H1 (cell line): ENCODE results near the gene MAP7D2. TPM values are rescaled to one million over a fixed set of nuclear protein-coding genes. Genes with fewer than 3 reads are reported as not detected.

Experiments used
- CTCF ChIA-PET: fragments of 300-600 bp; sonication (Branson Sonifier 250); formaldehyde crosslinking; loops from one replicate; lab custom pipeline; 2021; ENCODE audit not compliant: partially characterized antibody; lab: Charles Lee
- POLR2A ChIA-PET: fragments of 300-600 bp; sonication (Branson Sonifier 250); formaldehyde crosslinking; loops from one replicate; lab custom pipeline; 2021; ENCODE audit warnings: inconsistent platforms; ENCODE audit not compliant: partially characterized antibody; lab: Charles Lee
- DNase-seq, 2 experiments: peaks; one replicate each; pipeline versions ENCODE4 v3.0.0 to v3.0.0-alpha.2; 2010 to 2022; ENCODE audit warnings: low spot score in 2 of 2, low read depth in 1 of 2, mixed read lengths in 1 of 2
- FAIRE-seq: peaks from 2 replicates; lab custom pipeline; 2011; peaks lifted over from hg19 to GRCh38; lab: Jason Lieb, UNC
- H2AFZ ChIP-seq: 2 replicates; pipeline ENCODE4 v1.8.1; 2012; ENCODE audit warnings: low read length, inconsistent platforms
- H2AK5ac ChIP-seq: 2 replicates; pipeline ENCODE4 v1.6.1; 2013; ENCODE audit warnings: low read depth, low read length
- H2BK120ac ChIP-seq: replicated peaks from 2 replicates; pipeline ENCODE3; 2013; ENCODE audit warnings: low read depth, low read length, inconsistent platforms
- H2BK12ac ChIP-seq: 2 replicates; pipeline ENCODE4 v1.6.1; 2013; ENCODE audit warnings: low read depth, low read length
- H2BK15ac ChIP-seq: 2 replicates; pipeline ENCODE4 v1.6.1; 2013; ENCODE audit warnings: low read length
- H2BK20ac ChIP-seq: 2 replicates; pipeline ENCODE4 v1.6.1; 2013; ENCODE audit warnings: low read length
- H2BK5ac ChIP-seq: 2 replicates; pipeline ENCODE4 v1.6.1; 2013; ENCODE audit warnings: low read depth, low read length
- H3K14ac ChIP-seq: 2 replicates; pipeline ENCODE4 v1.6.1; 2013; ENCODE audit warnings: inconsistent platforms; ENCODE audit not compliant: insufficient read length
- H3K18ac ChIP-seq: 2 replicates; pipeline ENCODE4 v1.6.1; 2013; ENCODE audit warnings: low read length; ENCODE audit errors: extremely low read depth
- H3K23ac ChIP-seq: 2 replicates; pipeline ENCODE4 v1.6.1; 2013; ENCODE audit warnings: inconsistent platforms; ENCODE audit not compliant: insufficient read length
- H3K23me2 ChIP-seq: 2 replicates; pipeline ENCODE4 v1.6.1; 2013; ENCODE audit warnings: low read depth, low read length
- H3K27ac ChIP-seq: 2 replicates; pipeline ENCODE4 v1.6.1; 2011; ENCODE audit warnings: low read depth, low read length, inconsistent platforms
- H3K27me3 ChIP-seq, 4 experiments: replicated peaks in 1 of 4; 1 replicate in 1 of 4; 2 replicates in 3 of 4; pipeline versions ENCODE4 v1.6.1 to v1.8.1; 2011 to 2013; ENCODE audit warnings: low read length in 3 of 4, mild to moderate bottlenecking in 3 of 4, inconsistent platforms in 2 of 4, mixed read lengths in 2 of 4, moderate library complexity in 1 of 4; ENCODE audit not compliant: control insufficient read depth in 3 of 4, insufficient read depth in 3 of 4; ENCODE audit errors: extremely low read depth in 1 of 4
- H3K36me3 ChIP-seq, 4 experiments: 2 replicates each; pipeline versions ENCODE4 v1.6.1 to v1.8.1; 2011 to 2013; ENCODE audit warnings: mild to moderate bottlenecking in 4 of 4, low read length in 3 of 4, moderate library complexity in 2 of 4, control low read depth in 1 of 4, inconsistent platforms in 1 of 4; ENCODE audit not compliant: insufficient read depth in 4 of 4, control insufficient read depth in 2 of 4
- H3K4ac ChIP-seq: replicated peaks from 2 replicates; pipeline ENCODE3; 2013; ENCODE audit warnings: low read length, low read depth, mixed read lengths, inconsistent platforms; ENCODE audit not compliant: insufficient read length
- H3K4me1 ChIP-seq, 4 experiments: replicated peaks in 1 of 4; 1 replicate in 1 of 4; 2 replicates in 3 of 4; pipeline versions ENCODE4 v1.6.1 to v1.8.1; 2011 to 2013; ENCODE audit warnings: low read length in 3 of 4, inconsistent platforms in 2 of 4, mixed read lengths in 1 of 4; ENCODE audit not compliant: insufficient read depth in 4 of 4, control insufficient read depth in 3 of 4
- H3K4me2 ChIP-seq, 2 experiments: 2 replicates each; pipeline versions ENCODE4 v1.6.1 to v1.8.1; 2011 to 2013; ENCODE audit warnings: low read depth in 2 of 2, low read length in 2 of 2, control low read depth in 1 of 2, inconsistent platforms in 1 of 2, mild to moderate bottlenecking in 1 of 2; ENCODE audit not compliant: insufficient read depth in 1 of 2
- H3K4me3 ChIP-seq, 4 experiments: fragments of 200-600, 300-600 bp in 1 of 4; sonication (generic), shearing (Covaris generic), sonication (Bioruptor Twin) in 1 of 4; 2 replicates each; pipeline versions ENCODE4 v1.5.1 to v1.8.1; 2011 to 2016; ENCODE audit warnings: low read length in 4 of 4, low read depth in 3 of 4, control low read depth in 2 of 4, inconsistent platforms in 2 of 4, mild to moderate bottlenecking in 2 of 4, mixed read lengths in 1 of 4, moderate library complexity in 1 of 4; ENCODE audit not compliant: insufficient read depth in 2 of 4; ENCODE audit errors: extremely low read depth in 1 of 4
- H3K56ac ChIP-seq: replicated peaks from 2 replicates; pipeline ENCODE3; 2013; ENCODE audit warnings: low read depth, mild to moderate bottlenecking, mixed read lengths, low read length, inconsistent platforms; ENCODE audit not compliant: insufficient read length
- H3K79me1 ChIP-seq: 2 replicates; pipeline ENCODE4 v1.6.1; 2013; ENCODE audit warnings: low read depth, low read length, control low read depth
- H3K79me2 ChIP-seq, 2 experiments: 2 replicates each; pipeline versions ENCODE4 v1.6.1 to v1.8.1; 2012 to 2013; ENCODE audit warnings: low read length in 2 of 2, mild to moderate bottlenecking in 2 of 2, inconsistent platforms in 1 of 2; ENCODE audit not compliant: insufficient read depth in 2 of 2, control insufficient read depth in 1 of 2
- H3K9ac ChIP-seq, 4 experiments: replicated peaks in 1 of 4; 1 replicate in 1 of 4; 2 replicates in 3 of 4; pipeline versions ENCODE4 v1.6.1 to v1.8.1; 2011 to 2013; ENCODE audit warnings: low read depth in 3 of 4, low read length in 3 of 4, control low read depth in 2 of 4, mild to moderate bottlenecking in 2 of 4, moderate library complexity in 2 of 4, inconsistent platforms in 1 of 4; ENCODE audit errors: extremely low read depth in 1 of 4
- H3K9me3 ChIP-seq, 2 experiments: 2 replicates each; pipeline versions ENCODE4 v1.6.1 to v1.8.1; 2012 to 2013; ENCODE audit warnings: mild to moderate bottlenecking in 2 of 2, moderate library complexity in 2 of 2, control low read depth in 1 of 2, inconsistent platforms in 1 of 2, low read depth in 1 of 2, low read length in 1 of 2, mixed read lengths in 1 of 2; ENCODE audit not compliant: insufficient read depth in 2 of 2
- H4K20me1 ChIP-seq, 2 experiments: replicated peaks in 1 of 2; 2 replicates each; pipeline versions ENCODE3 to v1.8.1; 2011 to 2013; ENCODE audit warnings: inconsistent platforms in 2 of 2, low read length in 2 of 2, mild to moderate bottlenecking in 1 of 2; ENCODE audit not compliant: insufficient read depth in 2 of 2, control insufficient read depth in 1 of 2
- H4K5ac ChIP-seq: 2 replicates; pipeline ENCODE4 v1.6.1; 2013; ENCODE audit warnings: low read length, low read depth, mixed read lengths, inconsistent platforms; ENCODE audit not compliant: insufficient read length
- H4K8ac ChIP-seq: 2 replicates; pipeline ENCODE4 v1.8.0; 2013; ENCODE audit warnings: mild to moderate bottlenecking, moderate library complexity, low read length, inconsistent platforms; ENCODE audit not compliant: insufficient read depth; ENCODE audit errors: extremely low read depth
- H4K91ac ChIP-seq: replicated peaks from 2 replicates; pipeline ENCODE3; 2013; ENCODE audit warnings: low read length, mixed read lengths, inconsistent platforms; ENCODE audit not compliant: insufficient read length
- BACH1 ChIP-seq: IDR thresholded peaks from 2 replicates; pipeline ENCODE4 v1.6.1; 2012; ENCODE audit warnings: low read length, improper control_type of control experiment
- BCL11A ChIP-seq, 2 experiments: IDR thresholded peaks; one replicate each; pipeline ENCODE4 v1.6.1; 2011; ENCODE audit warnings: low read depth in 2 of 2, low read length in 2 of 2, mild to moderate bottlenecking in 2 of 2
- CHD2 ChIP-seq: IDR thresholded peaks from 2 replicates; pipeline ENCODE4 v1.6.1; 2012; ENCODE audit warnings: low read length, improper control_type of control experiment
- HDAC2 ChIP-seq, 2 experiments: fragments of 300-600 bp in 1 of 2; sonication (generic) in 1 of 2; IDR thresholded peaks; 2 replicates each; pipeline ENCODE4 v1.6.1; 2011 to 2012; ENCODE audit warnings: low read depth in 2 of 2, low read length in 2 of 2, mild to moderate bottlenecking in 2 of 2, moderate library complexity in 2 of 2, borderline replicate concordance in 1 of 2, inconsistent platforms in 1 of 2
- KDM1A ChIP-seq: fragments of 200-600, 300-600 bp; sonication (generic); IDR thresholded peaks from 2 replicates; pipeline ENCODE4 v1.7.1; 2016; ENCODE audit warnings: mild to moderate bottlenecking, low read length, borderline replicate concordance
- PHF8 ChIP-seq: fragments of 200-600 bp; sonication (generic); conservative IDR thresholded peaks from 2 replicates; pipeline ENCODE4 v1.7.1; 2012; ENCODE audit warnings: low read depth, mild to moderate bottlenecking, inconsistent platforms, low read length, moderate library complexity
- RBBP5 ChIP-seq: IDR thresholded peaks from 2 replicates; pipeline ENCODE4 v1.7.1; 2012; ENCODE audit warnings: low read depth, mild to moderate bottlenecking, inconsistent platforms, low read length, moderate library complexity, borderline replicate concordance
- SAP30 ChIP-seq: fragments of 300-600 bp; sonication (generic); IDR thresholded peaks from 2 replicates; pipeline ENCODE4 v1.7.1; 2012; ENCODE audit warnings: low read length, moderate library complexity, mild to moderate bottlenecking, inconsistent platforms; ENCODE audit not compliant: insufficient read depth, insufficient replicate concordance
- SP1 ChIP-seq: IDR thresholded peaks from 2 replicates; pipeline ENCODE4 v1.6.1; 2011; ENCODE audit warnings: low read depth, low read length
- SP2 ChIP-seq: IDR thresholded peaks from 2 replicates; pipeline ENCODE4 v1.6.1; 2012; ENCODE audit warnings: mild to moderate bottlenecking, low read length, inconsistent platforms
- TAF1 ChIP-seq: IDR thresholded peaks from 2 replicates; pipeline ENCODE4 v1.6.1; 2011; ENCODE audit warnings: mild to moderate bottlenecking, low read depth, low read length
- TBP ChIP-seq: IDR thresholded peaks from 2 replicates; pipeline ENCODE4 v1.6.1; 2011; ENCODE audit warnings: low read depth, low read length, improper control_type of control experiment
- YY1 ChIP-seq: IDR thresholded peaks from 2 replicates; pipeline ENCODE4 v1.6.1; 2011; ENCODE audit warnings: low read depth, mild to moderate bottlenecking, low read length
- WGBS, 2 experiments: shearing (Covaris generic) in 1 of 2; methylation state at CpG; one replicate each; pipeline versions ENCODE4 v1.1.6 to v1.1.7; 2013 to 2015; ENCODE audit warnings: low lambda C conversion rate in 2 of 2, mixed read lengths in 2 of 2, inconsistent platforms in 1 of 2, low coverage in 1 of 2, missing lambda C conversion rate in 1 of 2; ENCODE audit not compliant: insufficient replicate concordance in 2 of 2, insufficient coverage in 1 of 2, insufficient read length in 1 of 2; ENCODE audit errors: extremely low coverage in 1 of 2, missing lambda C conversion rate in 1 of 2; 5-methylcytosine and 5-hydroxymethylcytosine counted together
- polyA plus RNA-seq, 7 experiments: library from polyadenylated mRNA; depleted of rRNA in 3 of 7; stranded (reverse) in 5 of 7; unstranded in 2 of 7; fragments of >200 nt in 5 of 7; fragments of 200-250 nt in 2 of 7; gene quantifications; 1 replicate in 5 of 7; 2 replicates in 1 of 7; 4 replicates in 1 of 7; pipeline versions ENCODE4 v1.2.1 to v1.2.3, GENCODE V29; 2011 to 2013; ENCODE audit warnings: missing spikeins in 2 of 7, mixed read lengths in 2 of 7
- total RNA-seq: library from RNA; stranded (reverse); fragmentation: NEBNext Ultra II Directional; extraction: Animal tissue kit (Norgen Biotek cat#: 25700); gene quantifications from 2 replicates; pipeline ENCODE4 v1.2.1, GENCODE V29; 2021
- TF ChIP-seq, protein P1 (sequence below): IDR thresholded peaks from 2 replicates; pipeline ENCODE4 v1.6.1; 2012; ENCODE audit warnings: inconsistent platforms

MAP7D2 gene
- total and polyA plus RNA-seq, 2 of the 8 experiments (the other 6 are each of a cell fraction or from before 2014, with no cell fraction given) = 0.65 to 0.83 TPM

DNA sequence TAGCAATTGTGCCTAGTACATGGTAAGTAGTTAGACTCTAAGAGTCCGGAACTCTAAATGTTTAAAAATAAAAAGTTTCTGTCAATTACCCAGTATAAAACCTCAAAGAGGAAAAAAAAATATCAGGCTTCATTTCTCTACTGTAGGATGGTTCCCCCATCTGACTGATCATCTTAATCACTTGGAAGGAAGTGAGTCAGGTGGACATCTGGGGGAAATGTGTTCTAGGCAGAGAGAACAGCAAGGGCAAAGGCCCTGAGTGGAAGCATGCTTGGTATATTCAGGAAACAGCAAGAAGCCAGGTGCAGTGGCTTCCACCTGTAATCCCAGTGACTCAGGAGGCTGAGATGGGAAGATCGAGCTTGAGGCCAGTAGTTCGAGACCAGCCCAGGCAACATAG lies 27.8 kb upstream of the MAP7D2 start:
- H3K9me3 ChIP-seq = no peaks in the 10 kb centered on the region
- no peak overlapping the region for H3K4ac ChIP-seq
- no peak overlapping the region for H3K23ac ChIP-seq
- H3K14ac ChIP-seq = no peak overlapping the region
- no peak overlapping the region for H2BK120ac ChIP-seq
- H4K20me1 ChIP-seq = peaks cover 0 to 2% of the 10 kb centered on the region in 2 experiments
- H3K36me3 ChIP-seq = peaks cover 0 to 10% (median 0%) of the 10 kb centered on the region in 4 experiments; a peak in 1 of 8 replicates
- no peak overlapping the region for H2BK5ac ChIP-seq
- FAIRE-seq (no peak), DNase-seq (no peak)
- H3K79me2 ChIP-seq = peaks cover 6 to 19% of the 10 kb centered on the region in 2 experiments
- H3K27me3 ChIP-seq = no peaks in the 10 kb centered on the region
- no peak overlapping the region for H2AFZ ChIP-seq
- no peak overlapping the region for H3K4me3 ChIP-seq
- H3K9ac ChIP-seq = no peak overlapping the region
- WGBS, 2 experiments = 93% methylated on average over 3 of the region's 3 CpGs; no CpG with 5 or more reads in 1 of the 2 experiments
- H2AK5ac ChIP-seq = no peak overlapping the region
- H4K91ac ChIP-seq = no peak overlapping the region
- no peak overlapping the region for H2BK15ac ChIP-seq
- no peak overlapping the region for H4K8ac ChIP-seq
- no peak overlapping the region for H3K4me2 ChIP-seq
- H3K79me1 ChIP-seq = no peaks in the 10 kb centered on the region
- H3K56ac ChIP-seq = no peak overlapping the region
- no peak overlapping the region for H3K18ac ChIP-seq
- no peak overlapping the region for H2BK12ac ChIP-seq
- H3K23me2 ChIP-seq = no peaks in the 10 kb centered on the region
- H2BK20ac ChIP-seq = no peak overlapping the region
- H3K4me1 ChIP-seq = no peaks in the 10 kb centered on the region
- H4K5ac ChIP-seq = no peak overlapping the region
- ChIA-PET POLR2A (no interaction called here), CTCF (no interaction called here)
- no peak overlapping the region for H3K27ac ChIP-seq
- no peak for TF ChIP-seq BCL11A (IDR thresholded peaks at IDR 0.05; ENCODE audit: low read depth in 2 of 2, low read length in 2 of 2)
- TF ChIP-seq KDM1A = no peak
- no peak for TF ChIP-seq TBP
- no peak for TF ChIP-seq TAF1
- no peak for TF ChIP-seq BACH1
- no peak for TF ChIP-seq CHD2
- TF ChIP-seq SP1 = no peak
- TF ChIP-seq YY1 = no peak
- TF ChIP-seq PHF8 = no peak
- no peak for TF ChIP-seq SAP30
- TF ChIP-seq RBBP5 = no peak
- TF ChIP-seq HDAC2 (IDR thresholded peaks at IDR 0.05; ENCODE audit: borderline replicate concordance in 1 of 2, low read depth in 2 of 2, low read length in 2 of 2) = no peak
- no peak for TF ChIP-seq SP2
- TF ChIP-seq, protein P1, sequence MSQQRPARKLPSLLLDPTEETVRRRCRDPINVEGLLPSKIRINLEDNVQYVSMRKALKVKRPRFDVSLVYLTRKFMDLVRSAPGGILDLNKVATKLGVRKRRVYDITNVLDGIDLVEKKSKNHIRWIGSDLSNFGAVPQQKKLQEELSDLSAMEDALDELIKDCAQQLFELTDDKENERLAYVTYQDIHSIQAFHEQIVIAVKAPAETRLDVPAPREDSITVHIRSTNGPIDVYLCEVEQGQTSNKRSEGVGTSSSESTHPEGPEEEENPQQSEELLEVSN = no peak
